Subcutaneous abdominal adipose tissue (tissue), 5 donors: ENCODE measurements around the gene MT1B.

Experiments
- H3K27ac ChIP-seq: one replicate; pipeline ENCODE4 v1.7.0; 2013; ENCODE audit warnings: low read depth, mild to moderate bottlenecking, inconsistent platforms, low read length, moderate library complexity
- H3K27me3 ChIP-seq, 5 donors: one replicate each; pipeline ENCODE4 v1.7.0; 2013; ENCODE audit warnings: low read length in 5 of 5, inconsistent platforms in 1 of 5; ENCODE audit not compliant: control insufficient read depth in 5 of 5, insufficient read depth in 4 of 5
- H3K36me3 ChIP-seq, 5 donors: one replicate each; pipeline ENCODE4 v1.7.0; 2013; ENCODE audit warnings: low read length in 5 of 5; ENCODE audit not compliant: control insufficient read depth in 5 of 5, insufficient read depth in 5 of 5
- H3K4me1 ChIP-seq, 5 donors: one replicate each; pipeline ENCODE4 v1.7.0; 2013; ENCODE audit warnings: low read length in 5 of 5, mild to moderate bottlenecking in 3 of 5, moderate library complexity in 1 of 5; ENCODE audit not compliant: control insufficient read depth in 5 of 5, insufficient read depth in 5 of 5
- H3K4me3 ChIP-seq, 5 donors: one replicate each; pipeline ENCODE4 v1.7.0; 2013; ENCODE audit warnings: low read length in 5 of 5, low read depth in 1 of 5
- H3K9ac ChIP-seq, 5 donors: one replicate each; pipeline ENCODE4 v1.7.0; 2013; ENCODE audit warnings: low read length in 5 of 5, mild to moderate bottlenecking in 4 of 5, moderate library complexity in 3 of 5
- H3K9me3 ChIP-seq, 5 donors: one replicate each; pipeline ENCODE4 v1.7.0; 2013; ENCODE audit warnings: low read length in 5 of 5; ENCODE audit not compliant: control insufficient read depth in 5 of 5
- donor health status: healthy.
- donor health status: healthy.
- donor health status: healthy.
- donor health status: healthy.
- donor health status: healthy.

The MT1B gene

GRCh38 chr16:56635441-56635967, 16.2 kb upstream of the MT1B start:
- H3K4me1 ChIP-seq, result peaks cover 4 to 54% (median 37%) of the 10 kb centered on the region in 5 donors
- H3K36me3 ChIP-seq, result no peaks in the 10 kb centered on the region
- no peak overlapping the region for H3K27ac ChIP-seq
- H3K27me3 ChIP-seq, result peaks cover 0 to 10% (median 2%) of the 10 kb centered on the region in 5 donors
- no peak overlapping the region for H3K4me3 ChIP-seq
- no peak overlapping the region for H3K9ac ChIP-seq
- H3K9me3 ChIP-seq, result no peaks in the 10 kb centered on the region

DNA sequence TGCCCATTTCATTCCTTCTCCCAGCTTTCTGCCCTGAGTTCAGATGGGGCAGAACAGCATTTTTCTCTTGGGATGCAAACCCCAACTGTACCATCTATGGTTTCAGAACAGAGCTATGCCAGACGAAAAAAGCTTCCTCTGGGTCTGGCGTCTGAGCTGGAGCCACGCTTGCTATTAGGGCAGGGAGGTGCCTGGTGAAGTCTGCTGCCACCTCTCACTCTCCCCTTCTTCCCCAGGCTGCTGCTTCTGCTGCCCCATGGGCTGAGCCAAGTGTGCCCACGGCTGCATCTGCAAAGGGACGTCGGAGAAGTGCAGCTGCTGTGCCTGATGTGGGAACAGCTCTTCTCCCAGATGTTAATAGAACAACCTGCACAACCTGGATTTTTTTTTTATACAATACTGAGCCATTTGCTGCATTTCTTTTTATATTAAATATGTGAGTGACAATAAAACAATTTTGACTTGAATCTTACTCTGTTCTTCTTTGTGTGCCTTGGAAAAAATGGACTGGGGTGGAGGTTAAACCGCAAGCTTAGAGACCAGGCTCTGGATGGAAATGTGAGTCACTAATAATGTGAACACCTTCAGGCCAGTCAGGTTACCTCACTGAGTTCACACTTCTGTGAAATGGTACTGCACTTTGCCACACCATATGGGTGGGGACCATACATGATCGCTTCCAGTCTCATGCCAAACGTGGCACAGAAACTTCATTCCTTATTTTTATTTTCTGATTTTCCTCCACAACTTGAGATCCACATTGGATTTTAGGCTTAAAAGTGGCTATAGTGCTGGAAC, 14.9 kb upstream of the MT1B start:
- Histone ChIP-seq H3K36me3 (no peaks in the 10 kb centered on the region), H3K27me3 (peaks cover 0 to 10% (median 2%) of the 10 kb centered on the region in 5 donors), H3K27ac (no peak overlapping the region), H3K9me3 (no peaks in the 10 kb centered on the region), H3K9ac (no peak overlapping the region), H3K4me1 (peaks cover 4 to 48% (median 32%) of the 10 kb centered on the region in 5 donors), H3K4me3 (no peak overlapping the region)

DNA sequence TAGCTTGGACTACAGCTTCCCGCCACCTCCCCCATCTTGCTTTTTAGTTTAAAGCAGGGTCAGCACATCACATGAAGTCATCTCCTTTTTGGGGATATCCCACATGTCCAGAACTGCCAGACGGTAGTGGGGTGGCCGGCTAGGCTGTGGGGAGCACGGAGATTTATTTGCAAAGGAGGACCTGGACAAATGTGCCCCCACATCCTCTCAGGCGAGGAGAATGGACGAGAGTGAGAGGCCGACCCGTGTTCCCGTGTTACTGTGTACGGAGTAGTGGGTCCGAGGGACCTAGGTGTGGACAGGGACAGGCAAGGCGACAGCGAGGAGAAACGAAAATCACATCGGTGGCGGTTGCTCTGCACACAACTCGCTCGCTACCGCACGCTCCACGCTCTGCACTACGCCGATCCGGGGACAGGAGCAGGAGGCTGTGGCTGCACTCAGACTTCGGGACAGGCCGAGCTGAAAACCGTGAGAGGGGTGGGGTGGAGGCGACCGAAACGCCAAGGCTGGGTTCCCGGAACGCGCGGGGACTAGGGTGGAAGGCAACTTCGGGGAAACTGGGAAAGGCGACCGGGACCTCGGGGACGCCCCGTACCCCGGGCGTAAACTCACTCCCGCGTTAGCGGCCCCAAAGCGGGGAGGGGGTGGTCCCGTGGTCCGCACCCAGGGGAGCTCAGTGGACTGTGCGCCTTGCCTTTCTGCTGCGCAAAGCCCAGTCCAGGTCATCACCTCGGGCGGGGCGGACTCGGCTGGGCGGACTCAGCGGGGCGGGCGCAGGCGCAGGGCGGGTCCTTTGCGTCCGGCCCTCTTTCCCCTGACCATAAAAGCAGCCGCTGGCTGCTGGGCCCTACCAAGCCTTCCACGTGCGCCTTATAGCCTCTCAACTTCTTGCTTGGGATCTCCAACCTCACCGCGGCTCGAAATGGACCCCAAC, 13.6 kb upstream of the MT1B start, which contains the start of gene MT1A:
Gene MT1A (plus strand): TSS at position 853 of the 937 bp plus-strand sequence. CDS start 73 bp downstream, at position 926.
- peak within 1 kb of the TSS in 4 of 5 donors; percentile 9 to 66 (median 42) for H3K9ac ChIP-seq
- H3K27ac ChIP-seq, result peak within 1 kb of the TSS; percentile 44
- H3K36me3 ChIP-seq, result no peaks in the 10 kb centered on the region
- H3K27me3 ChIP-seq, result peaks cover 0 to 10% (median 2%) of the 10 kb centered on the region in 5 donors
- no peaks in the 10 kb centered on the region for H3K9me3 ChIP-seq
- peaks cover 2 to 43% (median 29%) of the 10 kb centered on the region in 5 donors for H3K4me1 ChIP-seq
- H3K4me3 ChIP-seq, result peak within 1 kb of the TSS; percentile 33 to 75 (median 70)

GRCh38 chr16:56639045-56639444, 12.6 kb upstream of the MT1B start:
- peak overlapping the region; percentile 44 for H3K27ac ChIP-seq

GRCh38 chr16:56640076-56640475, 11.6 kb upstream of the MT1B start:
- peaks cover 0 to 5% (median 1%) of the 10 kb centered on the region in 5 donors for H3K27me3 ChIP-seq
- H3K4me3 ChIP-seq, result no peak overlapping the region
- peaks cover 2 to 44% (median 33%) of the 10 kb centered on the region in 5 donors for H3K4me1 ChIP-seq
- no peaks in the 10 kb centered on the region for H3K36me3 ChIP-seq
- no peak overlapping the region for H3K9ac ChIP-seq
- H3K9me3 ChIP-seq, result no peaks in the 10 kb centered on the region
- no peak overlapping the region for H3K27ac ChIP-seq

More at GRCh38 chr16:56639045-56639444, 12.6 kb upstream of the MT1B start:
- Histone ChIP-seq H3K9ac (peak overlapping the region in 2 of 5 donors; percentile 9 to 16), H3K36me3 (no peaks in the 10 kb centered on the region), H3K4me1 (peaks cover 2 to 46% (median 32%) of the 10 kb centered on the region in 5 donors), H3K4me3 (peak overlapping the region; percentile 33 to 71 (median 69)), H3K27me3 (peaks cover 0 to 10% (median 5%) of the 10 kb centered on the region in 5 donors), H3K9me3 (no peaks in the 10 kb centered on the region)

DNA sequence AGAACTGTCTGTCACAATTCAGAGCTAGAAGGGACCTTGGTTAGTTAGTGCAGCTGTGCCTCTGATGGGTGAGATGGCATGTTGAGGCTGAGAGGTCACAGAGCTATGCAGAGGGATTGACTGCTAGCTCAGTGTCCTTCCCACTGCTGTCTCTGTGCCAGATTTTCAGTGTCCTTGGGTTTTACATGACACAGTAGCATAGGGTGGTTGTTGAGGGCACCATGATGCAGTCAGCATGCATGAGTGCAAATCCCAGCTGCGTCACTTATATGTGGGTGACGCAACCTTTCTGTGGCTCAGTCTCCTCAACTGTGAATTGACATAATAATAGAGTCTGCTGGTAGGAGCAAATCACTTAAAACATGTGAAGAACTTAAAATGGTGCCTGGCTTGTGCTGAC, 10.5 kb upstream of the MT1B start:
- no peaks in the 10 kb centered on the region for H3K9me3 ChIP-seq
- H3K4me3 ChIP-seq, result no peak overlapping the region
- H3K36me3 ChIP-seq, result no peaks in the 10 kb centered on the region
- peaks cover 2 to 39% (median 33%) of the 10 kb centered on the region in 5 donors for H3K4me1 ChIP-seq
- H3K27me3 ChIP-seq, result peaks cover 0 to 3% (median 0%) of the 10 kb centered on the region in 5 donors
- no peak overlapping the region for H3K27ac ChIP-seq
- no peak overlapping the region for H3K9ac ChIP-seq

DNA sequence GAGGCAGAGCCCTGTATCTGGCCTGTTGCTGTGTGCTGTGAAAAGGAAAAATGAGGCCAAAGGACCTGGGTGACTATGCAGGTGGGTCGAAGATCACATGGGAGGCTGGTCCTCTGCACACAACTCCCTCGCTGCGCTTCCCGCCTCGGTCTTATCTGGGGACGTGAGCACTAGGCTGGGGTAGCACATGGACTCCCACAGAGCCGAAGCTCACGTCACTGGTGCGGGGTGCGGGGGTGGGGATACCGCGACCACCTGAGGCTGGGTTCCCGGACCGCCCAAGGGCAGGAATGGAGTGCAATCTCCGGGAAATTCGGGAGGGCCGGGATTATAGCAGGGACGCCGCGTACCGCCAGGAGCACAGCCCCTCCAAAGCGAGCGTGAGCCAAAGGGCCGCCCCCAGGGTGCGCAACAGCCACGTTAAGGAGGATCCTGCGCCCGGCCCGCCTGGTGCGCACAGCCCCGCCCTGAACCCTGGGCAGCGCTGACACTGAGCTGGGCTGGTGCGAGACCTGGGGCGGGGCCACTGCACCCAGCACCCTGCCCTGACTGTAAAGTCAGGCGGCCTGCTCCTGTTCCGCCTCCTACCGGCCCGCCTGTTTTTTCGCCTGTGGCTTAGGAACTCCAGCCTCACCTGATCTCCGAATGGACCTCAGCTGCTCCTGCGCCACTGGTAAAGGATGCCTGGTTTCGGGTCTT, 8.5 kb upstream of the MT1B start:
- Histone ChIP-seq H3K27ac (no peak overlapping the region), H3K36me3 (no peaks in the 10 kb centered on the region), H3K9me3 (no peaks in the 10 kb centered on the region), H3K4me1 (peaks cover 2 to 42% (median 33%) of the 10 kb centered on the region in 5 donors), H3K27me3 (peaks cover 0 to 5% (median 3%) of the 10 kb centered on the region in 5 donors), H3K9ac (peak overlapping the region in 3 of 5 donors; percentile 32 to 64 (median 44)), H3K4me3 (peak overlapping the region; percentile 21 to 60 (median 48))

DNA sequence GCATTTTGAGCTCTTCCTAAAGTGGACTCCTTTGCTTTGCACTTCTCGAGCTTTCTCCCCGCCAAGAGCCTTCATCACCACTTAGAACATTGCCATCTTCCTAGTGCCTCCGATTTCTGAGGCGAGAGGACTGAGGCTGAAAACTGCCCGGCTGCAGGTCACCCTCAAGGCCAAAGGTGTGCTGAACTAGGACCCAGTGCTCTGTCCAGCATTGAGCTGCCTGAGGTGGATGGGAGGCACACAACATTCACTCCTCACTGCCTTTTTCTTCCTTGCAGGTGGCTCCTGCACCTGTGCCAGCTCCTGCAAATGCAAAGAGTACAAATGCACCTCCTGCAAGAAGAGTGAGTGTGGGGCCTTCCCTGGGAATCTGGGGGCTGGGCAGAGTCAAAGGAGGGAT, 7.9 kb upstream of the MT1B start:
- Histone ChIP-seq H3K36me3 (no peaks in the 10 kb centered on the region), H3K9me3 (no peaks in the 10 kb centered on the region), H3K9ac (peak overlapping the region in 2 of 5 donors; percentile 44 to 64), H3K27ac (no peak overlapping the region), H3K27me3 (peaks cover 0 to 6% (median 3%) of the 10 kb centered on the region in 5 donors), H3K4me3 (peak overlapping the region; percentile 21 to 60 (median 47)), H3K4me1 (peaks cover 0 to 40% (median 29%) of the 10 kb centered on the region in 5 donors)

- H3K4me3 ChIP-seq, result no peak overlapping the region
- H3K27me3 ChIP-seq, result peaks cover 0 to 6% (median 3%) of the 10 kb centered on the region in 5 donors
- H3K36me3 ChIP-seq, result no peaks in the 10 kb centered on the region
- no peak overlapping the region for H3K27ac ChIP-seq
- H3K4me1 ChIP-seq, result peaks cover 0 to 36% (median 31%) of the 10 kb centered on the region in 5 donors
- H3K9me3 ChIP-seq, result no peaks in the 10 kb centered on the region
- no peak overlapping the region for H3K9ac ChIP-seq
Measured at GRCh38 chr16:56645311-56645710, 6.4 kb upstream of the MT1B start.
